Ishikawa (cell line): Measurements from ENCODE around the gene GANC.

Experiments
- CEBPB ChIP-seq: IDR thresholded peaks from 2 replicates; pipeline ENCODE4 v1.6.1; 2012
- CREB1 ChIP-seq: IDR thresholded peaks from 2 replicates; pipeline ENCODE4 v1.6.1; 2012; ENCODE audit warnings: low read depth
- EP300 ChIP-seq: IDR thresholded peaks from 2 replicates; pipeline ENCODE4 v1.6.1; 2012; ENCODE audit warnings: borderline replicate concordance
- MAX ChIP-seq: IDR thresholded peaks from 2 replicates; pipeline ENCODE4 v1.6.1; 2012
- NFIC ChIP-seq: IDR thresholded peaks from 2 replicates; pipeline ENCODE4 v1.6.1; 2012
- RAD21 ChIP-seq: IDR thresholded peaks from 2 replicates; pipeline ENCODE4 v1.6.1; 2012; ENCODE audit warnings: low read depth
- REST ChIP-seq: IDR thresholded peaks from 2 replicates; pipeline ENCODE4 v1.6.1; 2012; ENCODE audit warnings: low read depth, mild to moderate bottlenecking
- ZBTB7A ChIP-seq: IDR thresholded peaks from 2 replicates; pipeline ENCODE4 v1.6.1; 2012; ENCODE audit warnings: low read depth

- no peak for TF ChIP-seq EP300
- TF ChIP-seq ZBTB7A, result no peak
- TF ChIP-seq CEBPB, result no peak
- TF ChIP-seq MAX, result no peak
- no peak for TF ChIP-seq CREB1
- no peak for TF ChIP-seq RAD21
- no peak for TF ChIP-seq NFIC
- TF ChIP-seq REST, result no peak
Observed at GRCh38 chr15:42273900-42274701, 1.1 kb downstream of the GANC start.
